A549 (cell line): ENCODE results near the gene GFY.

Experiments used
- BHLHE40 ChIP-seq: IDR thresholded peaks from 2 replicates; pipeline ENCODE4 v1.6.1; 2012; ENCODE audit warnings: low read depth, low read length, inconsistent platforms
- ESRRA ChIP-seq: fragments of 150-350 bp; IDR thresholded peaks from 2 replicates; pipeline ENCODE4 v1.6.1; 2014; ENCODE audit warnings: mild to moderate bottlenecking, low read length, borderline replicate concordance
- FOSL2 ChIP-seq, 2 experiments: fragments of 450-650 bp in 1 of 2; fragments of >200 bp in 1 of 2; sonication (Bioruptor Twin) in 1 of 2; formaldehyde crosslinking; IDR thresholded peaks; 2 replicates each; pipeline versions ENCODE4 v1.5.0 to v1.6.1; 2016 to 2020; ENCODE audit warnings: mild to moderate bottlenecking in 1 of 2, moderate library complexity in 1 of 2
- HDAC2 ChIP-seq: fragments of 200-600 bp; sonication (generic); IDR thresholded peaks from 2 replicates; pipeline ENCODE4 v1.6.1; 2016
- MAFK ChIP-seq: fragments of 450-650 bp; IDR thresholded peaks from 2 replicates; pipeline ENCODE4 v1.6.1; 2014; ENCODE audit not compliant: partially characterized antibody
- MYC ChIP-seq: IDR thresholded peaks from 2 replicates; pipeline ENCODE4 v1.6.1; 2012; ENCODE audit warnings: mild to moderate bottlenecking, inconsistent platforms, low read length, improper control_type of control experiment, borderline replicate concordance
- NR3C1 ChIP-seq: fragments of >200 bp; sonication (Bioruptor Twin); formaldehyde crosslinking; IDR thresholded peaks from 3 replicates; pipeline ENCODE4 v1.6.1; 2017
- RAD21 ChIP-seq, 2 experiments: fragments of >200 bp in 1 of 2; sonication (Bioruptor Twin) in 1 of 2; formaldehyde crosslinking in 1 of 2; IDR thresholded peaks in 1 of 2; conservative IDR thresholded peaks in 1 of 2; 2 replicates in 1 of 2; 3 replicates in 1 of 2; pipeline ENCODE4 v1.6.1; 2012 to 2018; ENCODE audit warnings: inconsistent platforms in 1 of 2
- RCOR1 ChIP-seq: fragments of 150-350 bp; IDR thresholded peaks from 2 replicates; pipeline ENCODE4 v1.6.1; 2014; ENCODE audit warnings: antibody characterized with exemption, low read length, low read depth
- RNF2 ChIP-seq: fragments of 200-600 bp; sonication (generic); IDR thresholded peaks from 2 replicates; pipeline ENCODE4 v1.6.1; 2016; ENCODE audit warnings: low read depth, mild to moderate bottlenecking, antibody characterized with exemption, moderate library complexity, borderline replicate concordance
- SMC3 ChIP-seq: fragments of >200 bp; sonication (Bioruptor Twin); formaldehyde crosslinking; IDR thresholded peaks from 3 replicates; pipeline ENCODE4 v1.6.1; 2018; ENCODE audit warnings: inconsistent platforms
- ZFP36 ChIP-seq: fragments of 450-650 bp; IDR thresholded peaks from 2 replicates; pipeline ENCODE4 v1.6.1; 2014; ENCODE audit warnings: borderline replicate concordance; ENCODE audit not compliant: partially characterized antibody
- ZNF302 ChIP-seq: fragments of 250-450 bp; sonication (Bioruptor Pico); IDR thresholded peaks from 2 replicates; pipeline ENCODE4 v1.9.0; 2021; ENCODE audit warnings: inconsistent platforms, mild to moderate bottlenecking, moderate library complexity
- TF ChIP-seq, protein P1 (sequence below): fragments of >200 bp; sonication (Bioruptor Twin); formaldehyde crosslinking; IDR thresholded peaks from 3 replicates; pipeline ENCODE4 v1.5.1; 2016

DNA sequence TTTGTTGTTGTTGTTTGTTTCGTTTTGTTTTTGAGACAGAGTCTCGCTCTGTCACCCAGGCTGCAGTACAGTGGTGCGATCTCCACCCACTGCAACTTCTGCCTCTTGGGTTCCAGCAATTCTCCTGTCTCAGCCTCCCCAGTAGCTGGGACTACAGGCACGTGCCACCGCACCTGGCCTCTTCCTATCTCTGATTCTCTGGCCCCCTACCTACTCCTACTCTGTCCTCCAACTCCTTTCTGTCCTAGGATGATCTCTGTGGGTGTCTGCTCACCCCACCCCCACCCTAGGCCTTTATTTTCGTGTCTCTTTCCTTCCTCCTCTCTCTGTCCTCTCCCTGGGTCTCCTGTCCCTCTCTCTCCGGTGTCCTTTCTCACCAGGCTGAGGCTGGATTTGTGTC is 25.2 kb downstream of the GFY start:
- TF ChIP-seq, protein P1, sequence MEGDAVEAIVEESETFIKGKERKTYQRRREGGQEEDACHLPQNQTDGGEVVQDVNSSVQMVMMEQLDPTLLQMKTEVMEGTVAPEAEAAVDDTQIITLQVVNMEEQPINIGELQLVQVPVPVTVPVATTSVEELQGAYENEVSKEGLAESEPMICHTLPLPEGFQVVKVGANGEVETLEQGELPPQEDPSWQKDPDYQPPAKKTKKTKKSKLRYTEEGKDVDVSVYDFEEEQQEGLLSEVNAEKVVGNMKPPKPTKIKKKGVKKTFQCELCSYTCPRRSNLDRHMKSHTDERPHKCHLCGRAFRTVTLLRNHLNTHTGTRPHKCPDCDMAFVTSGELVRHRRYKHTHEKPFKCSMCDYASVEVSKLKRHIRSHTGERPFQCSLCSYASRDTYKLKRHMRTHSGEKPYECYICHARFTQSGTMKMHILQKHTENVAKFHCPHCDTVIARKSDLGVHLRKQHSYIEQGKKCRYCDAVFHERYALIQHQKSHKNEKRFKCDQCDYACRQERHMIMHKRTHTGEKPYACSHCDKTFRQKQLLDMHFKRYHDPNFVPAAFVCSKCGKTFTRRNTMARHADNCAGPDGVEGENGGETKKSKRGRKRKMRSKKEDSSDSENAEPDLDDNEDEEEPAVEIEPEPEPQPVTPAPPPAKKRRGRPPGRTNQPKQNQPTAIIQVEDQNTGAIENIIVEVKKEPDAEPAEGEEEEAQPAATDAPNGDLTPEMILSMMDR, result no peak
- TF ChIP-seq HDAC2 (no peak), ZFP36 (no peak), MAFK (no peak), RCOR1 (no peak), RAD21 (conservative IDR thresholded peaks at IDR 0.05 in 1 of 2, IDR thresholded peaks at IDR 0.05 in 1 of 2) (no peak), ESRRA (no peak), MYC (no peak), ZNF302 (CRISPR knock-in tag) (no peak), FOSL2 (IDR thresholded peaks at IDR 0.05) (no peak), FOSL2 (CRISPR knock-in tag; IDR thresholded peaks at IDR 0.05) (no peak), NR3C1 (no peak), RNF2 (no peak), SMC3 (no peak), BHLHE40 (no peak)
